ACC112 (cell line): Measurements from ENCODE around the gene GAB4.

Experiments used
- H2AFZ ChIP-seq: fragments of 200-600 bp; sonication (generic); one replicate; pipeline ENCODE4 v1.6.0; 2017; ENCODE audit warnings: antibody characterized with exemption, low read length; ENCODE audit not compliant: unreplicated experiment
- H3K27ac ChIP-seq: fragments of 200-600 bp; sonication (generic); 2 replicates; pipeline ENCODE4 v1.5.1; 2014; ENCODE audit warnings: low read depth, mild to moderate bottlenecking, antibody characterized with exemption, low read length, moderate library complexity
- H3K27me3 ChIP-seq: fragments of 200-600 bp; sonication (generic); 2 replicates; pipeline ENCODE4 v1.6.1; 2014; ENCODE audit warnings: mild to moderate bottlenecking, antibody characterized with exemption, low read length, moderate library complexity, mixed read lengths; ENCODE audit not compliant: insufficient read depth
- H3K36me3 ChIP-seq: fragments of 200-600 bp; sonication (generic); 2 replicates; pipeline ENCODE4 v1.6.1; 2016; ENCODE audit warnings: mild to moderate bottlenecking, antibody characterized with exemption, low read length, moderate library complexity, mixed read lengths; ENCODE audit not compliant: insufficient read depth
- H3K4me1 ChIP-seq: fragments of 200-600 bp; sonication (generic); one replicate; pipeline ENCODE4 v1.6.1; 2016; ENCODE audit warnings: low read length, mixed read lengths; ENCODE audit not compliant: insufficient read depth, unreplicated experiment, control insufficient read depth
- H3K4me3 ChIP-seq: fragments of 200-600 bp; sonication (generic); 2 replicates; pipeline ENCODE4 v1.5.1; 2014; ENCODE audit warnings: mild to moderate bottlenecking, low read depth, low read length
- H3K79me2 ChIP-seq: fragments of 200-600 bp; sonication (generic); one replicate; pipeline ENCODE4 v1.6.0; 2016; ENCODE audit warnings: low read length; ENCODE audit not compliant: control insufficient read depth, unreplicated experiment, insufficient read depth

Gene GAB4

GRCh38 chr22:16965560-16965959, 42.5 kb downstream of the GAB4 start:
- peaks cover 5% of the 10 kb centered on the region for H3K27me3 ChIP-seq
- H3K4me1 ChIP-seq = no peaks in the 10 kb centered on the region
- no peak overlapping the region for H2AFZ ChIP-seq
- H3K4me3 ChIP-seq = no peak overlapping the region
- H3K79me2 ChIP-seq = no peaks in the 10 kb centered on the region
- no peaks in the 10 kb centered on the region for H3K36me3 ChIP-seq
- H3K27ac ChIP-seq = no peak overlapping the region

DNA sequence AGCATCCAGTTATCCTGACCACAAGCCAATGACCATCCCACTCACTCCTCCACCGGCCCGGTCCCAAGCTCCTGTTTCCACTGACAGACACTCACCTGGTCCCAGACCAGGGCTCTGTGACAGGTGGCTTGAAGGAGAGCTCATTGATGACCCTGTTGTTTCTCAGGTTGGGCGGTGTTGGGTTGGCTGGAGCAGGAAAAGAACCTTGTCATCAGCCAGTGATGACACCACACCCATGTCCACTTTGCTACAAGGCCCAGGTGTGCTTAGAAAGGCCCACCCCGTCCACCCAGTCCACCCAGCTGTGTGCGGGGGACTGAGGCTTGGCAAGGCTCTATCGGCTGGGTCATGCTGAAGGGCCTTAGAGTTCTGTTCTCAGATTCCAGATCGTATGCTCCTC, 42.9 kb downstream of the GAB4 start:
- H3K27me3 ChIP-seq = peaks cover 5% of the 10 kb centered on the region
- H3K79me2 ChIP-seq = no peaks in the 10 kb centered on the region
- H2AFZ ChIP-seq = no peak overlapping the region
- H3K4me1 ChIP-seq = no peaks in the 10 kb centered on the region
- no peak overlapping the region for H3K27ac ChIP-seq
- no peak overlapping the region for H3K4me3 ChIP-seq
- no peaks in the 10 kb centered on the region for H3K36me3 ChIP-seq

GRCh38 chr22:16964366-16964765, 43.7 kb downstream of the GAB4 start:
- H3K27me3 ChIP-seq = peaks cover 4% of the 10 kb centered on the region
- H3K4me1 ChIP-seq = no peaks in the 10 kb centered on the region
- H3K79me2 ChIP-seq = no peaks in the 10 kb centered on the region
- H3K27ac ChIP-seq = no peak overlapping the region
- no peaks in the 10 kb centered on the region for H3K36me3 ChIP-seq
- no peak overlapping the region for H3K4me3 ChIP-seq
- no peak overlapping the region for H2AFZ ChIP-seq

- Histone ChIP-seq H3K4me3 (no peak overlapping the region), H3K27me3 (no peaks in the 10 kb centered on the region; the same call in 1 of the 2 replicates), H3K27ac (no peak overlapping the region), H2AFZ (no peak overlapping the region), H3K4me1 (no peaks in the 10 kb centered on the region), H3K79me2 (no peaks in the 10 kb centered on the region), H3K36me3 (no peaks in the 10 kb centered on the region)
Measured at GRCh38 chr22:16963189-16963945, 44.7 kb downstream of the GAB4 start.

DNA sequence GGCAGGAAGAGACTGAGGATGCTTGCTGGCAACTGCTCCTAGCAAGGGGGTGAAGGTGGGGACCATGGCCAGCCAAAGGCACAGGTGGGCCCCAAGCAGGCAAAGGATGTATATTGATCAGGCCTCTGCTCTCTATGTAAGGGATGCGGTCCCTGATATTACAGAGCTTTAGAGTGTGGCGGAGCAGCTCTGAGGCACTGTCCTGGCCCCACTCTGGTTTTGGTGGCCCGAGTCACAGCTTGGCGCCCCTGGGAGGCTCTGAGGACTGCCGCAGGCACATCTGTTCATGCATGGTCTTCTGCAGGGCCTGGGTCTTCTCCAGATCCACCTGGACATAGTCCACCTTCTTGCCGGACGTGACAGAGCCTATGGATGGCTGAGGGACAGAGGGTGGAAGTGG, 45.5 kb downstream of the GAB4 start:
- H3K36me3 ChIP-seq = no peaks in the 10 kb centered on the region
- no peaks in the 10 kb centered on the region; the same call in 1 of the 2 replicates for H3K27me3 ChIP-seq
- no peak overlapping the region for H3K27ac ChIP-seq

DNA sequence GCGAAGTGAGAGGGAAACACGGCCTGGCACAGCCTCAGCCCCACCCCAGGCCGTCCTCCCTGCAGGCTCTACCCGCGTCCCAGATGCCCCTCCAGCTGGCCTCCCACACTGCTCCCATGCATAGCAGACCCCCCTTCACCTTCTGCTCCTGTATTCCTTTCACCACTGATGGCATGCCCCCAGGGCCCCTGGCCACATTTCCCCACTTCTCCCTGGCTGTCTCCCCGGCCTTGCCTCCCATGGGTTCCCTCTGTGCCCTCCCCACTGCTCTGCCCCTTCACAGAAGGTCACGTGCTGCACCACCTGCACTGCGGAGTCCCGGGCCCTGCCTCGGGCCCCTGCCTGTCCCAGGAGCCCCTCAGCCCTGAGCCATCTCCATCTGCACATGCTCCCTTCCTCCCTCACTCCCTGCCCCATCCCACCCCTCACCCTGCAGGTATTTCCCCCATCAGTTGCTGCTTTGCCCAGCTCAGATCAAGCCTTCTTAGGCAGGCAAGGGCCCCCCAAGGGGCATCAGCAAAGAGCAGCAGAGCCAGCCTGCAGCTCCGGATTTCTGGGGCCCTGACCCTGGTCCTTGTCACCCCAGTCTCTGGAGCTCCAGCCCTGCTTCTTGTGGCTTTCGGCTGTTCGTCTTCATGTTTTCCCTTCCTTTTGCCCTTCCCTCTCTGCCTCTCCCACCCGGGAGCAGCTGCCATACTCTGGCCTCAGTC, 46.4 kb downstream of the GAB4 start:
- Histone ChIP-seq H3K4me3 (no peak overlapping the region), H3K79me2 (no peaks in the 10 kb centered on the region), H3K27ac (no peak overlapping the region), H3K36me3 (no peaks in the 10 kb centered on the region), H2AFZ (no peak overlapping the region), H3K4me1 (no peaks in the 10 kb centered on the region), H3K27me3 (no peaks in the 10 kb centered on the region; the same call in 1 of the 2 replicates)

More for the DNA sequence above, 45.5 kb downstream of the GAB4 start:
- no peaks in the 10 kb centered on the region for H3K4me1 ChIP-seq
- no peak overlapping the region for H3K4me3 ChIP-seq
- H2AFZ ChIP-seq = no peak overlapping the region
- H3K79me2 ChIP-seq = no peaks in the 10 kb centered on the region

- H3K4me3 ChIP-seq = no peak overlapping the region
- no peak overlapping the region for H2AFZ ChIP-seq
- no peaks in the 10 kb centered on the region for H3K4me1 ChIP-seq
- no peaks in the 10 kb centered on the region for H3K79me2 ChIP-seq
- H3K36me3 ChIP-seq = no peaks in the 10 kb centered on the region
- no peaks in the 10 kb centered on the region; the same call in 1 of the 2 replicates for H3K27me3 ChIP-seq
- H3K27ac ChIP-seq = no peak overlapping the region
Measured at GRCh38 chr22:16960884-16961249, 47.2 kb downstream of the GAB4 start.

- no peak overlapping the region for H3K27ac ChIP-seq
- no peaks in the 10 kb centered on the region; the same call in 1 of the 2 replicates for H3K27me3 ChIP-seq
- H2AFZ ChIP-seq = no peak overlapping the region
- no peaks in the 10 kb centered on the region for H3K79me2 ChIP-seq
- no peak overlapping the region for H3K4me3 ChIP-seq
- H3K36me3 ChIP-seq = no peaks in the 10 kb centered on the region
- H3K4me1 ChIP-seq = no peaks in the 10 kb centered on the region
Measured at GRCh38 chr22:16960220-16960883, 47.7 kb downstream of the GAB4 start.

GRCh38 chr22:16959345-16959930, 48.6 kb downstream of the GAB4 start:
- Histone ChIP-seq H3K27ac (no peak overlapping the region), H3K36me3 (no peaks in the 10 kb centered on the region), H3K27me3 (no peaks in the 10 kb centered on the region; the same call in 1 of the 2 replicates), H3K4me1 (no peaks in the 10 kb centered on the region), H3K4me3 (no peak overlapping the region), H2AFZ (no peak overlapping the region), H3K79me2 (no peaks in the 10 kb centered on the region)

DNA sequence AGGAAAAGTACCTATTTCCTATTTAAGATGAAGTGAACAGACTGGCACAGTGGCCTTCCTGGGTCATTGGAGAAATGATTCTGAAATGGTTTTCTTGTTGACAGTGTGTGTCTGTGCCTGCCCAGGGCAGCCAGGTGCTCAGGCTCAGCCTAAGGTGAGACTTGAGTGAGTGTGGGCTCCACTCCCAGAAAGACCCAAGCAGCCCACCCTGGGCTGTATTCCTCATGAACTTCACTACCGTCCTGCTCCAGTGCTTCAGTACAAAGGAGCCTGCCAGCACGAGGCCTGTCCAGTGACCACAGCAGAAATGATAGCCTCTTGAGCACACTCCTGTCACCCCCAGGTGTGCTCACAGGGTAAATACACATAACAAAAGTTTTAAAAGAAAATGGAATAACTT, 49.5 kb downstream of the GAB4 start:
- Histone ChIP-seq H3K79me2 (no peaks in the 10 kb centered on the region), H3K36me3 (no peaks in the 10 kb centered on the region), H3K27ac (no peak overlapping the region), H3K27me3 (no peaks in the 10 kb centered on the region; the same call in 1 of the 2 replicates), H3K4me3 (no peak overlapping the region), H3K4me1 (no peaks in the 10 kb centered on the region), H2AFZ (no peak overlapping the region)
